Adrenal gland (tissue), 5 donors: ENCODE measurements around the gene C18orf32.

Experiments used
- POLR2A ChIP-seq, 2 donors: fragments of 450-650 bp; IDR thresholded peaks; one replicate each; pipeline ENCODE4 v1.6.1; 2017; ENCODE audit warnings: antibody characterized with exemption in 2 of 2, mild to moderate bottlenecking in 2 of 2, moderate library complexity in 1 of 2
- TF ChIP-seq, protein P1 (sequence below), 6 experiments: fragments of 450-650 bp in 4 of 6; fragments of 200-600 bp in 2 of 6; sonication (generic) in 1 of 6; IDR thresholded peaks; 1 replicate in 5 of 6; 2 replicates in 1 of 6; pipeline versions ENCODE4 v1.5.1 to v1.8.0; 2016 to 2021; ENCODE audit warnings: antibody characterized with exemption in 6 of 6, mild to moderate bottlenecking in 2 of 6, moderate library complexity in 1 of 6
- donor health status: DM: no; HTN: no; CAD: no.

DNA sequence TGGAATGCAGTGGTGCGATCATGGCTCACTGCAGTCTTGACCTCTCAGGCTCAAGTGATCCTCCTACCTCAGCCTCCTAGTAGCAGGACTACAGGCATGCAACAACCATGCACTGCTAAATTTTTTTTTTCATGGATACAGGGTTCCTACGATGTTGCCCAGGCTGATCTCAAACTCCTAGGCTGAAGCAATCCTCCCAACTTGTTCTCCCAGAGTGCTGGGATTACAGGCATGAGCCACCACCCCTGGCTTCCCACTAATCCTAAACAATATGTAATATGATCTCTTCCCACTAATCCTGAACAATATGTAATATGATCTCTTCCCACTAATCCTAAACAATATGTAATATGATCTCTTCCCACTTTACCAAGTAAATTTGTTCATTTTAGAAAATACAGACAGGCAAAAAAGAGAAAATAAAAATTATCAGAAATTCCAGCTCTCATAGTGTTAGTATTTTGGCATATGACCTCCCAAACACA lies 33.7 kb upstream of the C18orf32 start:
- TF ChIP-seq POLR2A (IDR thresholded peaks at IDR 0.05), result no peak
- TF ChIP-seq, protein P1, sequence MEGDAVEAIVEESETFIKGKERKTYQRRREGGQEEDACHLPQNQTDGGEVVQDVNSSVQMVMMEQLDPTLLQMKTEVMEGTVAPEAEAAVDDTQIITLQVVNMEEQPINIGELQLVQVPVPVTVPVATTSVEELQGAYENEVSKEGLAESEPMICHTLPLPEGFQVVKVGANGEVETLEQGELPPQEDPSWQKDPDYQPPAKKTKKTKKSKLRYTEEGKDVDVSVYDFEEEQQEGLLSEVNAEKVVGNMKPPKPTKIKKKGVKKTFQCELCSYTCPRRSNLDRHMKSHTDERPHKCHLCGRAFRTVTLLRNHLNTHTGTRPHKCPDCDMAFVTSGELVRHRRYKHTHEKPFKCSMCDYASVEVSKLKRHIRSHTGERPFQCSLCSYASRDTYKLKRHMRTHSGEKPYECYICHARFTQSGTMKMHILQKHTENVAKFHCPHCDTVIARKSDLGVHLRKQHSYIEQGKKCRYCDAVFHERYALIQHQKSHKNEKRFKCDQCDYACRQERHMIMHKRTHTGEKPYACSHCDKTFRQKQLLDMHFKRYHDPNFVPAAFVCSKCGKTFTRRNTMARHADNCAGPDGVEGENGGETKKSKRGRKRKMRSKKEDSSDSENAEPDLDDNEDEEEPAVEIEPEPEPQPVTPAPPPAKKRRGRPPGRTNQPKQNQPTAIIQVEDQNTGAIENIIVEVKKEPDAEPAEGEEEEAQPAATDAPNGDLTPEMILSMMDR (IDR thresholded peaks at IDR 0.05), result no peak
